Measurements from ENCODE around the gene HOXD3.

HOXD3 gene

GRCh38 chr2:176121190-176122051 is 35.7 kb upstream of the HOXD3 start:
- DNase-seq (ENCODE audit: low read depth in 3 of 3, low spot score in 1 of 3) = no peak

- DNase-seq (ENCODE audit: low read depth in 3 of 3, low spot score in 1 of 3) = no peak
Measured at GRCh38 chr2:176122052-176122682, 34.9 kb upstream of the HOXD3 start.

GRCh38 chr2:176122683-176123410 is 34.3 kb upstream of the HOXD3 start, which contains the start of gene HOXD9:
HOXD9 (plus strand) TSS chr2:176122719; CDS start chr2:176122769, 50 bp downstream.
- DNase-seq (ENCODE audit: low read depth in 3 of 3, low spot score in 1 of 3) = no peak

- DNase-seq (ENCODE audit: low read depth in 3 of 3, low spot score in 1 of 3) = no peak
Measured at GRCh38 chr2:176123411-176124109, 33.5 kb upstream of the HOXD3 start.

GRCh38 chr2:176124110-176124946 is 32.8 kb upstream of the HOXD3 start:
- no peak for DNase-seq (ENCODE audit: low read depth in 3 of 3, low spot score in 1 of 3)

GRCh38 chr2:176124947-176125771 is 31.9 kb upstream of the HOXD3 start:
- no peak for DNase-seq (ENCODE audit: low read depth in 3 of 3, low spot score in 1 of 3)

- DNase-seq (ENCODE audit: low read depth in 3 of 3, low spot score in 1 of 3) = no peak
Measured at GRCh38 chr2:176125772-176126054, 31.4 kb upstream of the HOXD3 start.

- peak; percentile 18 to 56 (median 45) for DNase-seq (ENCODE audit: low read depth in 3 of 3, low spot score in 1 of 3)
Measured at GRCh38 chr2:176126929-176127773, 30.0 kb upstream of the HOXD3 start.

- no peak for DNase-seq (ENCODE audit: low read depth in 3 of 3, low spot score in 1 of 3)
Measured at GRCh38 chr2:176127774-176128072, 29.4 kb upstream of the HOXD3 start.

- DNase-seq (ENCODE audit: low read depth in 3 of 3, low spot score in 1 of 3) = no peak
Measured at GRCh38 chr2:176128172-176128981, 28.7 kb upstream of the HOXD3 start.

GRCh38 chr2:176128982-176129796 is 27.9 kb upstream of the HOXD3 start, which contains the start of gene HOXD8:
HOXD8 (plus strand) TSS chr2:176129705; CDS start chr2:176130367, 662 bp downstream.
- no peak for DNase-seq (ENCODE audit: low read depth in 3 of 3, low spot score in 1 of 3)

GRCh38 chr2:176129813-176130146 is 27.3 kb upstream of the HOXD3 start:
- no peak for DNase-seq (ENCODE audit: low read depth in 3 of 3, low spot score in 1 of 3)

- DNase-seq (ENCODE audit: low read depth in 3 of 3, low spot score in 1 of 3) = no peak
Measured at GRCh38 chr2:176130147-176130956, 26.8 kb upstream of the HOXD3 start.

GRCh38 chr2:176130957-176131847 is 25.9 kb upstream of the HOXD3 start:
- DNase-seq (ENCODE audit: low read depth in 3 of 3, low spot score in 1 of 3) = no peak

- DNase-seq (ENCODE audit: low read depth in 3 of 3, low spot score in 1 of 3) = no peak
Measured at GRCh38 chr2:176131848-176132158, 25.3 kb upstream of the HOXD3 start.
